SJSA1 (cell line): ENCODE results near the gene UBE4B. TPM values are rescaled to one million over a fixed set of nuclear protein-coding genes. Genes with fewer than 3 reads are reported as not detected.
"Not testable (repeated sequence)": the region's sequence is repeated elsewhere in the genome, so short reads cannot be mapped to it uniquely, and the experiment has no call there.

ENCODE experiments used
- DNase-seq, 2 experiments: peaks; one replicate each; pipeline ENCODE4 v3.0.0-alpha.2; 2015 to 2020; ENCODE audit warnings: low spot score in 2 of 2, low read depth in 1 of 2
- H3K27ac ChIP-seq: fragments of 250-450 bp; sonication (Bioruptor Pico); 2 replicates; pipeline ENCODE4 v1.5.1; 2020; ENCODE audit warnings: mild to moderate bottlenecking, moderate library complexity
- H3K27me3 ChIP-seq: fragments of 250-450 bp; sonication (Bioruptor Pico); replicated peaks from 2 replicates; pipeline ENCODE4 v1.5.1; 2020; ENCODE audit warnings: mild to moderate bottlenecking, moderate library complexity
- H3K36me3 ChIP-seq: fragments of 250-450 bp; sonication (Bioruptor Pico); 2 replicates; pipeline ENCODE4 v1.5.1; 2020; ENCODE audit warnings: mild to moderate bottlenecking
- H3K4me1 ChIP-seq: fragments of 250-450 bp; sonication (Bioruptor Pico); replicated peaks from 2 replicates; pipeline ENCODE4 v1.6.1; 2021; ENCODE audit warnings: mild to moderate bottlenecking
- H3K4me3 ChIP-seq: fragments of 250-450 bp; sonication (Bioruptor Pico); 2 replicates; pipeline ENCODE4 v1.5.1; 2020; ENCODE audit warnings: mild to moderate bottlenecking
- H3K9me3 ChIP-seq: fragments of 250-450 bp; sonication (Bioruptor Pico); replicated peaks from 2 replicates; pipeline ENCODE4 v1.5.1; 2020; ENCODE audit warnings: mild to moderate bottlenecking
- total RNA-seq: library from RNA; depleted of rRNA; stranded (reverse); fragments of >200 nt; shearing (Covaris generic); gene quantifications from 2 replicates; pipeline ENCODE4 v1.2.3, GENCODE V29; 2014

UBE4B gene
- total RNA-seq, 1 experiment from 2014 or later: 35.2 TPM

DNA sequence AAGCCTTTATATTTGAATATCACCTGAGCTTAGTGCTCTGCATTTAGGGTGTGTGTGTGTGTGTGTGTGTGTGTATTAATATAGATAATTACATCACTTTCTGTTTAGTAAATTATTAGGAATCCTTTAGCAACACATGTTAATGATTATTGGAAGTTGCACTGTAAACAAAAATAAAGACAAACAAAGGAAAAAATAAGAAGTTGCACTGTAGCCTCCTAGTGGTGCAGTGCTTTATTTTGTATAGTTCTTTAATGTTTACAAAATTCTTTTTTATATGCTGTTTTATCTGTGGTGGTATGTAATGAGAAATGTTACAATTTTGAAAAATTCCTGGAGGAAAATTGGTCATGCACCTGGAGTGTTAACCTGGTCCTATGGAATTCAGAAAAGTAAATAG is 69.2 kb downstream of the UBE4B start:
- Histone ChIP-seq H3K4me1 (peaks cover under 1% of the 10 kb centered on the region; the same call in 1 of the 2 replicates), H3K27me3 (no peaks in the 10 kb centered on the region), H3K36me3 (peaks cover 55% of the 10 kb centered on the region), H3K27ac (no peak overlapping the region), H3K9me3 (no peaks in the 10 kb centered on the region), H3K4me3 (no peak overlapping the region)
- no peak for DNase-seq

DNA sequence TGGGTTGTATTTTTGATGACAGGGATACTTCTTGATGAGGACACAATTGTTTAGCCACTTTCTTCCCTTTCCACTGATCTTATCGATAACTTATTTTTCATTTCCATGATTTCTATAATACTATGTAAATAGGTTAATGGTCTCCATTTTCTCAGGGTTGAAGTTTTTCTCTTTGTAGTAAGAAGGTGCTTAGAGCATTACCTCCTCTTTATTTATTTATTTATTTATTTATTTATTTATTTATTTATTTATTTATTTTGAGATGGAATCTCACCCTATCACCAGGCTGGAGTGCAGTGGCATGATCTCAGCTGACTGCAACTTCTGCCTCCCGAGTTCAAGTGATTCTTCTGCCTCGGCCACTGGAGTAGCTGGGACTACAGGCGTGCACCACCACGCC is 70.4 kb downstream of the UBE4B start:
- Histone ChIP-seq H3K4me3 (no peak overlapping the region), H3K36me3 (peaks cover 59% of the 10 kb centered on the region), H3K9me3 (no peaks in the 10 kb centered on the region), H3K4me1 (peaks cover 10% of the 10 kb centered on the region), H3K27me3 (no peaks in the 10 kb centered on the region), H3K27ac (no peak overlapping the region)
- no peak for DNase-seq

DNA sequence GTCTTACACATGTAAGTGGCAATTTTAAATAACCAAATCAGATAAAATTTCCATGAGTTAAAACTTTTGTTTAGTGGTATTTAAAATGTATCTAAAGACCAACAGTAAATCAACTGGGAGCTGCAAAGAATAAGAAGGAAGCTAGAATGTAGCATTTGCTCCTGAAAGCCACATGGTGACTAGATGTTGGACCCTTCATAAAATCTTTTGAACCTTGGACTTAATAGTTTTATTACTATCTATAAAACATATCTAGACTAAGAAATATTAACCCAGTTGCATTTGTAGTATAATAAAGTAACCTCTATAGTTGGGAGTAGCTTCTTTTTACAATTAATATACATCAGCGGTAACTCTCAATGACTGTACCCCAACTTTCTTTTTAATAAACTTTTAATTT is 72.1 kb downstream of the UBE4B start:
- Histone ChIP-seq H3K36me3 (peaks cover 58% of the 10 kb centered on the region), H3K27ac (no peak overlapping the region), H3K4me1 (peaks cover 25% of the 10 kb centered on the region), H3K27me3 (no peaks in the 10 kb centered on the region), H3K4me3 (no peak overlapping the region), H3K9me3 (no peaks in the 10 kb centered on the region)
- DNase-seq: no peak

DNA sequence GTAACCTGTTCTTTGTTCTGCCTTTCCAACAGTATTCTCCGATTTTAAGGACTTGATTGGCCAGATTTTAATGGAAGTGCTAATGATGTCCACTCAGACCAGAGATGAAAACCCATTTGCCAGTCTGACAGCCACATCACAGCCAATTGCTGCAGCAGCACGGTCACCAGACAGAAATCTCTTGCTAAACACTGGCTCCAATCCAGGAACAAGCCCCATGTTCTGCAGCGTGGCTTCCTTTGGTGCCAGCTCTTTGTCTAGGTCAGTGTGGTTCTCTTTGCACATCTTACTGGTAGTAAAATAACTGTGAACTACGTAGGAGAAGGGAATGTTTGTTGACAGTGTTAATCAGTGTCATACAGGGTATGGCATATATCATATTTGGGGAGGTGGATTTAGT is 72.7 kb downstream of the UBE4B start:
- DNase-seq: no peak
- Histone ChIP-seq H3K9me3 (no peaks in the 10 kb centered on the region), H3K4me1 (peaks cover 31% of the 10 kb centered on the region), H3K27me3 (no peaks in the 10 kb centered on the region), H3K4me3 (no peak overlapping the region), H3K36me3 (peaks cover 64% of the 10 kb centered on the region), H3K27ac (no peak overlapping the region)

DNA sequence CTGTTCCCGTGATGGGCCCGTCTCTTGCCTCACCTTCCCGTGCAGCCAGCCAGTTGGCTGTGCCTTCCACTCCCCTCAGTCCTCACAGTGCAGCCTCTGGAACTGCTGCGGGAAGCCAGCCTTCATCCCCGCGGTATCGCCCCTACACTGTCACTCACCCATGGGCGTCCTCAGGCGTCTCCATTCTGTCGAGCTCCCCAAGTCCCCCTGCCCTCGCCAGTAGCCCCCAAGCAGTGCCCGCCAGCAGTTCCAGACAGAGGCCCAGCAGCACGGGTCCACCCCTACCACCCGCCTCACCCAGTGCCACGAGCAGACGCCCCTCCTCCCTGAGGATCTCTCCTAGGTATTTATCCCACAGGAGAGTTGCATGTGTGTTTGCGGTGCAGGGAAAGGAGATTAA is 73.5 kb downstream of the UBE4B start:
- Histone ChIP-seq H3K27ac (no peak overlapping the region), H3K27me3 (no peaks in the 10 kb centered on the region), H3K4me3 (no peak overlapping the region), H3K9me3 (no peaks in the 10 kb centered on the region), H3K36me3 (peaks cover 64% of the 10 kb centered on the region), H3K4me1 (peaks cover 38% of the 10 kb centered on the region)
- DNase-seq: no peak

DNA sequence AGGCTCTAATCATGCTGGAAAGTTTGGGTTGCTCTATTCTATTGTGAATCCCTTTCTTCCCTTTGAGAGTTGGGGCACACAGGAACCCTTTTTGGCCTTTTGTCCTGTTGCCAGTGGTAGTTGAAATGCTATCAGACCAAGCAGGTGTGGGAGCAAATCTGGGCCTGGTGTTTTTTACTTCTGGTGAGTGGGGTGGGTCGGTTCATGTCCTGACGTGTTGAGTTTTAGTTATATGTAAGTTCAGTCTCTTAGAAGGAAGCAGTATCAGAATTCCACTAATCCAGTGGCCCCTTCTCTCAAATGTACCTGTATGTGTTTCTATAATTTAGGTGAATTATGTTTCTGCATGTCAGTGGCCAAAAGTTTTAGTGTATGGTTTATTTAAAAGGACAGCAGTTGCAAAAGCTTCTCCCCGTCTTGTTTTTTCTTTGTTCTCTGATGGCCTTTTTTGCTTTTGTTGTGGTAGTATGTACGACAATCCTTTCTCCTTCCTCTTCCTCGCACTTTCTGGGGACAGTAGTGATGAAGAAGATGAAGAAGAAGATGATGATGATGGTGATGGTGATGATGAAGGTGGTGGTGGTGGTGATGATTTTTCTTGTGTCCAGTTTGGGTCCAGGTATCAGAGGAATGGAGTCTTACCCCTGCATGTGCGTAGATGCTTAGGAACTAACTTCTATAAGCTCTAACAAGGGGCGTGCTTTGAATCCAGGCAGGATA is 74.2 kb downstream of the UBE4B start:
- Histone ChIP-seq H3K36me3 (peaks cover 63% of the 10 kb centered on the region), H3K4me1 (peaks cover 38% of the 10 kb centered on the region), H3K4me3 (no peak overlapping the region), H3K27ac (peak overlapping the region; percentile 90), H3K9me3 (no peaks in the 10 kb centered on the region), H3K27me3 (no peaks in the 10 kb centered on the region)
- no peak for DNase-seq

DNA sequence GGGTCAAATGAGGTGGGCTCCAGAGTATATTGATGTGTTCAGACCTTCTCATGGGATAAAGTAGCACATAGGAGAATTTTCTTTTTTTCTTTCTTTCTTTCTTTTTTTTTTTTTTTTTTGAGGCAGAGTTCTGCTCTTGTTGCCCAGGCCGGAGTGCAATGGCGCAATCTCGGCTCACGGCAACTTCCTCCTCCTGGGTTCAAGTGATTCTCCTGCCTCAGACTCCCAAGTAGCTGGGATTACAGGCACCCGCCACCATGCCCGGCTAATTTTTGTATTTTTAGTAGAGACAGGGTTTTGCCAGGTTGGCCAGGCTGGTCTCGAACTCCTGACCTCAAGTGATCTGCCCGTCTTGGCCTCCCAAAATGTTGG is 74.7 kb downstream of the UBE4B start:
- H3K4me3 ChIP-seq, DNase-seq, H3K9me3 ChIP-seq, H3K27me3 ChIP-seq: not testable (repeated sequence)
- Histone ChIP-seq H3K4me1 (peaks cover 38% of the 10 kb centered on the region), H3K36me3 (peaks cover 61% of the 10 kb centered on the region), H3K27ac (peak overlapping the region; percentile 90)

DNA sequence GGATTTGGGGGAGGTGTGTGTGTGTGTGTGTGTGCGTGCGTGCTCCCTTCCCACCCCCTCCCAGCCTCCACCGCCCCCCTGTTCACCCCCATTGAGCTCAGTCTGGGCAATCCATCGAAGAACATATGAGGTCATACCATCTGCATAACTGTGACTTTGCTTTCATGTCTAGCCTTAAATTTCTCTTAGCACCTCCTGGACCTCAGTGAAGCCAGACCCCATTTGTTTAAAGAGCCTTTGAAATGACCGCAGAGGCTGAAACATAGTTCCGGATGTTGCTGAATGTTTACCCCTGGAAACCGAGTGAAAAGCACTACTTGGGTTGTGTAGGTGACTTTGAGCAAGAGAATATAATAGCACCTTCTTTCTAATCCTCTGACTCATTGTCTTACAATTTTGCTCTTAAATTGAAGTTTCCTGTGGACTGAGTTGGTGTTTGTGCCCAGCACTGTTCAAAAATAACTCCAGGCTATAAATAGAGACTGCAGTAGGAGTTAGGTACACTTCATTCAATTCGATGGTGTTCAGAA is 75.4 kb downstream of the UBE4B start:
- no peaks in the 10 kb centered on the region for H3K9me3 ChIP-seq
- peak overlapping the region; percentile 90 for H3K27ac ChIP-seq
- peak; percentile 88 to 96 for DNase-seq
- H3K4me1 ChIP-seq: peaks cover 38% of the 10 kb centered on the region
- H3K36me3 ChIP-seq: peaks cover 54% of the 10 kb centered on the region
- no peak overlapping the region for H3K4me3 ChIP-seq
- H3K27me3 ChIP-seq: no peaks in the 10 kb centered on the region

DNA sequence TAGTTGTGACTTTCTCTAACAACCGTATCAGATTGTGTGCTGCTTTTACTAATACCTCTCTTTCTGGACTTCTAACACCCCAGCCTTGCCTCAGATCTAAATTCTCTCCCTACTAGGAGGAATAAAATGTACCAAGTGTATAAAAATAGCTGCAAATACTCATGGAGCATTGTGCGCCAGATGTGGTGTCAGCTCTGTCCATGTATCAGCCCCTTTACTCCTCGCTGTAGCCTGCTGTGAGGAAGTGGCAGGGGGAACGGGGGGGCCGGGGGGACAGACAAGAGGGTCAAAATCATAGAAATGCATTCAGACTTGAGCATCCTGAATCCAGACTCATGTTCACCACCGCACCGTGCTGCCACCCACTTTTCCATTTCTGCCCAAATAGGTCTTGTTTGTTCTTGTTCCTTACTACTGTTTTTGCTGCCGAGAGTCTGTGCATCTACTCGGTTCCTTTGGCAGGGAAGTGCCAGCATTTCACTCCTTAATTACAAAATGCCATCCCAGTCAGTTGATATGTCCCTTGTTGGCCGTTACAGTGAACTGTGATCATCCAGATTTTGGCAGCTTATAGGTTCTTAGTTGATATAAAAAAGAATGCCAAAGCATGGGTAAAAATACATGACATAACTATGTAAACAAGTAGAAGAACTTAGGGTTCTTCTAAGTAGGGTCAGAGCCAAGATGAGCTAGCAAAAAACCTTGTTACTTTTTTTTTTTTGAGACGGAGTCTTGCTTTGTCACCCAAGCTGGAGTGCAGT is 76.4 kb downstream of the UBE4B start:
- Histone ChIP-seq H3K36me3 (peaks cover 48% of the 10 kb centered on the region), H3K27me3 (no peaks in the 10 kb centered on the region), H3K9me3 (no peaks in the 10 kb centered on the region), H3K4me3 (no peak overlapping the region), H3K4me1 (peaks cover 38% of the 10 kb centered on the region), H3K27ac (peak overlapping the region; percentile 90)
- DNase-seq: no peak

DNA sequence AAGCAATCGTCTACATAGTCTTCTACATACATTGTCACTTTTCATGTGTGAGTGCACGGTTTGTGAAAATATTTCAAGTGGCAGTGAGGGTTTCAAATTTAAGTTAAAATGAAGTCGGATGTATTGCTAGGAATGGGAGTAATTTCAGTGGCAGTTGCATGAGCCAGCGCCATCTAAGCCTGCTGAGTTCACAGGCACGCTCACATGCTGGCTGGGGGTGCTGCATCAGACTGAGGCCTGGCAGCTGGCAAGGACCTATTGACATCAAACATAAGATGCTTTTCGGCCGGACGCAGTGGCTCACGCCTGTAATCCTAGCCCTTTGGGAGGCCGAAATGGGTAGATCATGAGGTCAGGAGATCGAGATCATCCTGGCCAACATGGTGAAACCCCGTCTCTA is 80.7 kb downstream of the UBE4B start:
- no peak overlapping the region for H3K4me3 ChIP-seq
- H3K9me3 ChIP-seq: no peaks in the 10 kb centered on the region
- H3K27me3 ChIP-seq: no peaks in the 10 kb centered on the region
- H3K4me1 ChIP-seq: peaks cover 41% of the 10 kb centered on the region
- H3K27ac ChIP-seq: no peak overlapping the region
- H3K36me3 ChIP-seq: peaks cover 27% of the 10 kb centered on the region
- DNase-seq: no peak

DNA sequence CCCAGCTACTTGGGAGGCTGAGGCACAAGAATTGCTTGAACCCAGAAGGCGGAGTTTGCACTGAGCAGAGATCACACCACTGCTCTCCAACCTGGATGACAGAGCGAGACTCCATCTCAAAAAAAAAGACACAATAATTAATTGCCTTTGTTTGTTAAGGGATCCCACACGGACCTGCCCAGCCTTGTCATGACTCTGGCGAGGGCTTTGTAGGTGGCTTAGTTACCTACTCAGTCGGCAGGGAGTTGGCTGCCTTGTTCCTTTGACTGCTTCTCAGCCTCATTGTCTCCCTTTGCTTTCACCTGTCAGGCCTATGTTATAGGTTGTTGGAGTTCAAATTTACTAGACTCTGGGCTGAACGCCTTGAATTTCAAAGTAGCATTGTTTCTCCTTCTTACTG is 82.0 kb downstream of the UBE4B start:
- Histone ChIP-seq H3K27me3 (no peaks in the 10 kb centered on the region), H3K27ac (no peak overlapping the region), H3K4me3 (no peak overlapping the region), H3K9me3 (no peaks in the 10 kb centered on the region), H3K36me3 (peaks cover 33% of the 10 kb centered on the region), H3K4me1 (peaks cover 29% of the 10 kb centered on the region)
- no peak for DNase-seq

DNA sequence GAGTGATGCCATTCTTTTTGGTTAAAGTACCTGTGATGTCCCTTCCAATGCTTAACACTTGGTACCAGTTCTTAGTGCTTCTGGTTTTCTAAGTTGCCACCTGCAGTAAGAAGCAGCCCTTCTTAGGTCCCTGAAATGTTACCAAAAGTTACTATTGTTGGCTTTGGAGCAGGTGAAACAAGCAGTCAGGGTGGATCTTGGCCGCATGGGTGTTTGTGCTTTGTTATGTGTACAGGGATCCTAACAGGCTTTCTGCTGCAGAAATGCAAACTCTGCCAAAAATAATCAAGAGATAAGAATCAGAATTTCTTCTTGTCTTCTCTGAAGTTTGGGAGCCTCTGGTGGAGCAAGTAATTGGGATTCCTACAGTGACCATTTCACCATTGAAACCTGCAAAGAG is 84.4 kb downstream of the UBE4B start:
- Histone ChIP-seq H3K4me1 (peaks cover 17% of the 10 kb centered on the region), H3K9me3 (no peaks in the 10 kb centered on the region), H3K27me3 (no peaks in the 10 kb centered on the region), H3K4me3 (no peak overlapping the region), H3K27ac (no peak overlapping the region), H3K36me3 (peaks cover 25% of the 10 kb centered on the region)
- no peak for DNase-seq

DNA sequence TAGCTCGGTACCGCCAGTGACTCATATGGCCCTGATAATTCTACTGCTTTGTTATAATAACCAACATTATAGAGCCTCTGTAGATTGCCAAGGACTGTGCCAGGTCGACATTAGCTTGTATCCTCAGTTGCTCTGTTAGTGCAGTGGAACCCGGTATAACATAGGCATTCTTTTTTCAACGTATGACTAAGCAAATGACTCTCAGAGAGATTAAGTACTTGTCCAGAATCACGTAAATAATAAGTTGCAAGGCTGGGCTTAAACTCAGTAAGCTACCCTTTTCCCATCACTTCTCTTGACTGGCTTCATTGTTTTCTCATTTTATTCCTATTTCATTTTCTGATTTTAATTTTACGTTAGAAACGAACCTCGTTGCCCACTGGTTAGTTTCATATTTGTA is 85.1 kb downstream of the UBE4B start:
- Histone ChIP-seq H3K4me1 (peaks cover 25% of the 10 kb centered on the region), H3K9me3 (no peaks in the 10 kb centered on the region), H3K4me3 (no peak overlapping the region), H3K27ac (no peak overlapping the region; the same call in 1 of the 2 replicates), H3K36me3 (peaks cover 26% of the 10 kb centered on the region), H3K27me3 (no peaks in the 10 kb centered on the region)
- peak in 1 of 2 experiments; percentile 38 for DNase-seq

DNA sequence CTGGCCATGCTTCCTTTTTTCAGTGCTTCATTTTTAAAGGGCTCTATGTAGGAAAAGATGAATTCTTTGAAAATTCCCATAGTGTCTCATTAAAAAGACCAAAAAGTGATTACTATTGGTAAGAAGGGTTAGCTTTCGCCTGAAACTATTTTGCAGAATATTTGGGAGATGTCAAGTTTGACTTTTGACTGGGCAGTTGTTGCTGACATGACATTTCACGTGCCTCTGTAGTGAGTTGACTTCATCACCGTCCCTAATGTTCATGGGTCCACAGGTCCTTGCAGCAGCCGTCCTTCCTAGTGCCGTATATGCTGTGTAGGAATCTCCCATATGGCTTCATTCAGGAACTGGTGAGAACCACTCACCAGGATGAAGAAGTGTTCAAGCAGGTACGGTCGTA is 88.9 kb downstream of the UBE4B start:
- H3K4me1 ChIP-seq: peaks cover 32% of the 10 kb centered on the region
- peaks cover 35% of the 10 kb centered on the region for H3K36me3 ChIP-seq
- H3K9me3 ChIP-seq: no peaks in the 10 kb centered on the region
- DNase-seq: no peak
- H3K27ac ChIP-seq: 0 out of 2 replicates have a peak overlapping the region, but pooled peaks have one; percentile 61
- no peaks in the 10 kb centered on the region for H3K27me3 ChIP-seq
- H3K4me3 ChIP-seq: no peak overlapping the region
